HCT116 (cell line): ENCODE data around the gene SMIM8. TPM values are rescaled to one million over a fixed set of nuclear protein-coding genes. Genes with fewer than 3 reads are reported as not detected.

ENCODE experiments used
- ATAC-seq: fragments of 200-7000 bp; cut with Tn5 transposase; 2 replicates; pipeline ENCODE4 v1.9.1; 2020; ENCODE audit warnings: mild to moderate bottlenecking, moderate library complexity
- BruUV-seq: library from RNA; stranded (reverse); fragments of 400-500 nt; replicated peaks from 2 replicates; lab custom pipeline; 2021; lab: Mats Ljungman, UMichigan
- CTCF ChIA-PET: fragments of 300-600 bp; sonication (Branson Sonifier 250); formaldehyde crosslinking; loops from one replicate; lab custom pipeline; 2021; ENCODE audit warnings: antibody characterized with exemption; lab: Charles Lee
- POLR2A ChIA-PET: fragments of 300-600, 350-600 bp; sonication (Branson Sonifier 250); formaldehyde crosslinking; loops from one replicate; lab custom pipeline; 2021; ENCODE audit warnings: antibody characterized with exemption; lab: Charles Lee
- RAD21 ChIA-PET, 2 experiments: fragments of 300-600 bp; sonication (Branson Sonifier 250); formaldehyde crosslinking; loops; one replicate each; lab custom pipeline; 2023; ENCODE audit warnings: low total read pairs in 2 of 2; ENCODE audit not compliant: uncharacterized antibody in 2 of 2, unreplicated experiment in 2 of 2, low non-redundant PET in 1 of 2; lab: Charles Lee
- DNase-seq: peaks from one replicate; pipeline ENCODE4 v3.0.0-alpha.2; 2010; ENCODE audit warnings: low read depth, low spot score
- H2AFZ ChIP-seq: fragments of 200-600 bp; shearing (Covaris generic), sonication (generic); 2 replicates; pipeline ENCODE4 v1.6.1; 2017; ENCODE audit warnings: low read depth, mixed run types, mixed read lengths, antibody characterized with exemption, low read length; ENCODE audit not compliant: poor library complexity, severe bottlenecking
- H3K27ac ChIP-seq: 2 replicates; pipeline ENCODE4 v1.5.1; 2012; ENCODE audit warnings: low read depth, low read length
- H3K27me3 ChIP-seq: fragments of 200-600 bp; sonication (generic); 2 replicates; pipeline ENCODE4 v1.6.1; 2016; ENCODE audit warnings: mixed run types, low read length, mixed read lengths; ENCODE audit not compliant: insufficient read depth
- H3K36me3 ChIP-seq, 2 experiments: fragments of 200-500 bp in 1 of 2; fragments of 200-600 bp in 1 of 2; sonication (Bioruptor generic) in 1 of 2; sonication (generic) in 1 of 2; 2 replicates each; pipeline versions ENCODE4 v1.5.1 to v1.6.1; 2014 to 2016; ENCODE audit warnings: low read length in 2 of 2, inconsistent platforms in 1 of 2, mixed read lengths in 1 of 2, mixed run types in 1 of 2; ENCODE audit not compliant: insufficient read depth in 2 of 2, control insufficient read depth in 1 of 2
- H3K4me1 ChIP-seq, 2 experiments: fragments of 200-600 bp in 1 of 2; sonication (generic) in 1 of 2; 2 replicates each; pipeline versions ENCODE4 v1.5.1 to v1.6.1; 2012 to 2017; ENCODE audit warnings: low read length in 2 of 2, inconsistent platforms in 1 of 2, mild to moderate bottlenecking in 1 of 2, mixed read lengths in 1 of 2, mixed run types in 1 of 2, moderate library complexity in 1 of 2; ENCODE audit not compliant: insufficient read depth in 2 of 2, control insufficient read depth in 1 of 2
- H3K4me2 ChIP-seq: fragments of 200-600 bp; sonication (generic); 2 replicates; pipeline ENCODE4 v1.6.1; 2017; ENCODE audit warnings: mixed run types, low read length, mixed read lengths
- H3K4me3 ChIP-seq, 2 experiments: fragments of 200-600 bp in 1 of 2; sonication (generic) in 1 of 2; replicated peaks in 1 of 2; 2 replicates each; pipeline ENCODE4 v1.5.1; 2011 to 2016; ENCODE audit warnings: low read length in 2 of 2, control low read depth in 1 of 2, low read depth in 1 of 2, mild to moderate bottlenecking in 1 of 2, mixed read lengths in 1 of 2, mixed run types in 1 of 2
- H3K79me2 ChIP-seq: fragments of 200-600 bp; sonication (generic); 2 replicates; pipeline ENCODE4 v1.6.1; 2017; ENCODE audit warnings: mild to moderate bottlenecking, mixed run types, low read length, moderate library complexity, mixed read lengths; ENCODE audit not compliant: insufficient read depth
- H3K9ac ChIP-seq: fragments of 200-600 bp; sonication (generic); 2 replicates; pipeline ENCODE4 v1.6.1; 2016; ENCODE audit warnings: low read length, mixed read lengths
- H3K9me2 ChIP-seq: fragments of 200-600 bp; sonication (generic), shearing (Covaris generic); 2 replicates; pipeline ENCODE4 v1.6.1; 2017; ENCODE audit warnings: mixed run types, mild to moderate bottlenecking, moderate library complexity; ENCODE audit not compliant: insufficient read depth
- H3K9me3 ChIP-seq, 2 experiments: fragments of 200-500 bp in 1 of 2; fragments of 200-600 bp in 1 of 2; sonication (Bioruptor generic) in 1 of 2; sonication (generic) in 1 of 2; 2 replicates each; pipeline ENCODE4 v1.6.1; 2014 to 2017; ENCODE audit warnings: low read length in 2 of 2, mixed read lengths in 2 of 2, inconsistent platforms in 1 of 2, low read depth in 1 of 2, mild to moderate bottlenecking in 1 of 2, mixed run types in 1 of 2, moderate library complexity in 1 of 2; ENCODE audit not compliant: control insufficient read depth in 1 of 2, insufficient read depth in 1 of 2
- H4K20me1 ChIP-seq: fragments of 200-600 bp; sonication (generic), shearing (Covaris generic); 2 replicates; pipeline ENCODE4 v1.6.1; 2017; ENCODE audit warnings: mixed run types, mild to moderate bottlenecking, moderate library complexity; ENCODE audit not compliant: insufficient read depth
- CBX3 ChIP-seq: IDR thresholded peaks from 2 replicates; pipeline ENCODE4 v1.6.1; 2012; ENCODE audit warnings: low read depth
- CEBPB ChIP-seq: IDR thresholded peaks from 2 replicates; pipeline ENCODE4 v1.6.1; 2012; ENCODE audit warnings: low read depth
- EZH2 ChIP-seq: fragments of 200-600 bp; sonication (generic); IDR thresholded peaks from 2 replicates; pipeline ENCODE4 v1.6.1; 2017; ENCODE audit warnings: antibody characterized with exemption, mixed run types
- FOSL1 ChIP-seq: IDR thresholded peaks from 2 replicates; pipeline ENCODE4 v1.6.1; 2012; ENCODE audit warnings: low read depth
- JUND ChIP-seq: IDR thresholded peaks from 2 replicates; pipeline ENCODE4 v1.6.1; 2012
- MAX ChIP-seq: IDR thresholded peaks from 2 replicates; pipeline ENCODE4 v1.6.1; 2012
- POLR2A ChIP-seq: IDR thresholded peaks from 2 replicates; pipeline ENCODE4 v1.7.0; 2011; ENCODE audit warnings: borderline replicate concordance; ENCODE audit not compliant: insufficient read depth, insufficient read length; ENCODE audit errors: extremely low read depth
- POLR2AphosphoS5 ChIP-seq: IDR thresholded peaks from 2 replicates; pipeline ENCODE4 v1.6.1; 2011; ENCODE audit warnings: mild to moderate bottlenecking, low read depth, low read length, moderate library complexity
- RAD21 ChIP-seq: IDR thresholded peaks from 2 replicates; pipeline ENCODE4 v1.6.1; 2012; ENCODE audit warnings: low read depth, mild to moderate bottlenecking
- SIN3A ChIP-seq: IDR thresholded peaks from 2 replicates; pipeline ENCODE4 v1.6.1; 2012; ENCODE audit warnings: low read depth
- YY1 ChIP-seq: IDR thresholded peaks from 2 replicates; pipeline ENCODE4 v1.6.1; 2011; ENCODE audit warnings: low read length, low read depth, moderate library complexity, mild to moderate bottlenecking; ENCODE audit not compliant: insufficient replicate concordance; ENCODE audit errors: extremely low read depth
- ZNF274 ChIP-seq: fragments of 200-500 bp; sonication (Bioruptor generic); IDR thresholded peaks from 2 replicates; pipeline ENCODE4 v1.6.1; 2014; ENCODE audit warnings: mild to moderate bottlenecking, low read depth, low read length, inconsistent platforms
- intact Hi-C: fragments of 100-400 bp; cut with micrococcal nuclease; formaldehyde crosslinking; loops from 2 replicates; pipeline ENCODE4 v1.10.0; 2022
- total RNA-seq: library from RNA; stranded (reverse); gene quantifications from one replicate; pipeline ENCODE4 v1.2.1, GENCODE V29; 2021; ENCODE audit not compliant: unreplicated experiment
- TF ChIP-seq, protein P1 (sequence below): IDR thresholded peaks from 2 replicates; pipeline ENCODE4 v1.6.1; 2012
- TF ChIP-seq, protein P2 (sequence below), 3 experiments: fragments of 200-600 bp in 1 of 3; sonication (generic) in 1 of 3; IDR thresholded peaks in 2 of 3; conservative IDR thresholded peaks in 1 of 3; 2 replicates each; pipeline ENCODE4 v1.5.1; 2012 to 2017; ENCODE audit warnings: low read depth in 2 of 3, low read length in 2 of 3, antibody characterized with exemption in 1 of 3, borderline replicate concordance in 1 of 3, control low read depth in 1 of 3, mild to moderate bottlenecking in 1 of 3, mixed read lengths in 1 of 3, mixed run types in 1 of 3, moderate library complexity in 1 of 3; ENCODE audit not compliant: insufficient read depth in 1 of 3

SMIM8 gene
- total RNA-seq, 1 experiment from 2014 or later = 8.0 TPM

GRCh38 chr6:87378947-87379346 is 56.6 kb downstream of the SMIM8 start:
- no peak overlapping the region for H3K4me2 ChIP-seq
- BruUV-seq = no TSS peak
- no peaks in the 10 kb centered on the region for H3K9me3 ChIP-seq
- H3K36me3 ChIP-seq = no peaks in the 10 kb centered on the region
- ChIA-PET POLR2A (no interaction called here), RAD21 (no interaction called here)
- intact Hi-C loops = no loop called here
- no peak overlapping the region for H2AFZ ChIP-seq
- no peak for DNase-seq
- no peaks in the 10 kb centered on the region for H3K79me2 ChIP-seq
- no peak overlapping the region for H3K4me3 ChIP-seq
- no peaks in the 10 kb centered on the region for H3K9me2 ChIP-seq
- H3K27ac ChIP-seq = no peak overlapping the region
- TF ChIP-seq CBX3 (no peak), RAD21 (no peak), ZNF274 (no peak), JUND (no peak), POLR2AphosphoS5 (no peak), POLR2A (no peak), CEBPB (no peak)
- TF ChIP-seq, protein P1, sequence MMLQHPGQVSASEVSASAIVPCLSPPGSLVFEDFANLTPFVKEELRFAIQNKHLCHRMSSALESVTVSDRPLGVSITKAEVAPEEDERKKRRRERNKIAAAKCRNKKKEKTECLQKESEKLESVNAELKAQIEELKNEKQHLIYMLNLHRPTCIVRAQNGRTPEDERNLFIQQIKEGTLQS = no peak
- TF ChIP-seq, protein P2, sequence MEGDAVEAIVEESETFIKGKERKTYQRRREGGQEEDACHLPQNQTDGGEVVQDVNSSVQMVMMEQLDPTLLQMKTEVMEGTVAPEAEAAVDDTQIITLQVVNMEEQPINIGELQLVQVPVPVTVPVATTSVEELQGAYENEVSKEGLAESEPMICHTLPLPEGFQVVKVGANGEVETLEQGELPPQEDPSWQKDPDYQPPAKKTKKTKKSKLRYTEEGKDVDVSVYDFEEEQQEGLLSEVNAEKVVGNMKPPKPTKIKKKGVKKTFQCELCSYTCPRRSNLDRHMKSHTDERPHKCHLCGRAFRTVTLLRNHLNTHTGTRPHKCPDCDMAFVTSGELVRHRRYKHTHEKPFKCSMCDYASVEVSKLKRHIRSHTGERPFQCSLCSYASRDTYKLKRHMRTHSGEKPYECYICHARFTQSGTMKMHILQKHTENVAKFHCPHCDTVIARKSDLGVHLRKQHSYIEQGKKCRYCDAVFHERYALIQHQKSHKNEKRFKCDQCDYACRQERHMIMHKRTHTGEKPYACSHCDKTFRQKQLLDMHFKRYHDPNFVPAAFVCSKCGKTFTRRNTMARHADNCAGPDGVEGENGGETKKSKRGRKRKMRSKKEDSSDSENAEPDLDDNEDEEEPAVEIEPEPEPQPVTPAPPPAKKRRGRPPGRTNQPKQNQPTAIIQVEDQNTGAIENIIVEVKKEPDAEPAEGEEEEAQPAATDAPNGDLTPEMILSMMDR (IDR thresholded peaks at IDR 0.05 in 2 of 3, conservative IDR thresholded peaks at IDR 0.05 in 1 of 3; ENCODE audit: borderline replicate concordance in 1 of 3, insufficient read depth in 1 of 3, low read depth in 2 of 3, low read length in 2 of 3) = no peak
- TF ChIP-seq, all 23 proteins: peak for 0
- H3K27me3 ChIP-seq = no peaks in the 10 kb centered on the region
- ATAC-seq = no peak
- no peak overlapping the region for H3K9ac ChIP-seq
- no peaks in the 10 kb centered on the region for H3K4me1 ChIP-seq
- CTCF ChIA-PET = no interaction called here
- H4K20me1 ChIP-seq = no peaks in the 10 kb centered on the region

- no peaks in the 10 kb centered on the region for H4K20me1 ChIP-seq
- ATAC-seq (no peak), DNase-seq (no peak)
- no peak overlapping the region for H3K9ac ChIP-seq
- ChIA-PET CTCF (no interaction called here), RAD21 (no interaction called here), POLR2A (no interaction called here)
- H3K9me3 ChIP-seq = no peaks in the 10 kb centered on the region
- no peaks in the 10 kb centered on the region for H3K79me2 ChIP-seq
- H3K4me2 ChIP-seq = no peak overlapping the region
- no peaks in the 10 kb centered on the region for H3K9me2 ChIP-seq
- H2AFZ ChIP-seq = no peak overlapping the region
- H3K27ac ChIP-seq = no peak overlapping the region
- H3K27me3 ChIP-seq = no peaks in the 10 kb centered on the region
- no peaks in the 10 kb centered on the region for H3K4me1 ChIP-seq
- no TSS peak for BruUV-seq
- no peak overlapping the region for H3K4me3 ChIP-seq
- intact Hi-C loops = no loop called here
- no peaks in the 10 kb centered on the region for H3K36me3 ChIP-seq
- TF ChIP-seq FOSL1 (no peak), SIN3A (no peak), EZH2 (no peak), MAX (no peak), YY1 (no peak), ZNF274 (no peak), RAD21 (no peak), JUND (no peak)
- TF ChIP-seq, protein P2 (IDR thresholded peaks at IDR 0.05 in 2 of 3, conservative IDR thresholded peaks at IDR 0.05 in 1 of 3; ENCODE audit: borderline replicate concordance in 1 of 3, insufficient read depth in 1 of 3, low read depth in 2 of 3, low read length in 2 of 3) = no peak
Observed at GRCh38 chr6:87382861-87383260, 60.5 kb downstream of the SMIM8 start.
